Spleen (tissue), 11 donors: ENCODE results near the gene KDM2A. TPM values are rescaled to one million over a fixed set of nuclear protein-coding genes. Genes with fewer than 3 reads are reported as not detected.

Experiments used
- DNase-seq: peaks from one replicate; pipeline ENCODE4 v3.0.0-alpha.2; 2020
- H3K27ac ChIP-seq, 8 donors: fragments of 200-600 bp; sonication (generic) in 7 of 8; 1 replicate in 4 of 8; 2 replicates in 4 of 8; pipeline versions ENCODE4 v1.5.0 to v1.8.0; 2016 to 2021; ENCODE audit warnings: inconsistent platforms in 4 of 8, mild to moderate bottlenecking in 4 of 8, moderate library complexity in 1 of 8
- H3K27me3 ChIP-seq, 7 donors: fragments of 200-600 bp; sonication (generic) in 6 of 7; replicated peaks in 1 of 7; 1 replicate in 4 of 7; 2 replicates in 3 of 7; pipeline versions ENCODE4 v1.5.0 to v1.8.0; 2016 to 2021; ENCODE audit warnings: inconsistent platforms in 3 of 7, mild to moderate bottlenecking in 1 of 7
- H3K36me3 ChIP-seq, 6 donors: fragments of 200-600 bp; sonication (generic) in 5 of 6; 1 replicate in 4 of 6; 2 replicates in 2 of 6; pipeline versions ENCODE4 v1.5.0 to v1.8.0; 2016 to 2021; ENCODE audit warnings: inconsistent platforms in 2 of 6
- H3K4me1 ChIP-seq, 6 donors: fragments of 200-600 bp; sonication (generic) in 5 of 6; 1 replicate in 3 of 6; 2 replicates in 3 of 6; pipeline versions ENCODE4 v1.5.0 to v1.8.0; 2016 to 2021; ENCODE audit warnings: inconsistent platforms in 3 of 6
- H3K4me3 ChIP-seq, 8 donors: fragments of 200-600 bp; sonication (generic) in 7 of 8; 1 replicate in 4 of 8; 2 replicates in 4 of 8; pipeline versions ENCODE4 v1.5.0 to v1.8.0; 2016 to 2021; ENCODE audit warnings: inconsistent platforms in 4 of 8, mild to moderate bottlenecking in 4 of 8, moderate library complexity in 2 of 8
- H3K9me3 ChIP-seq, 8 donors: fragments of 200-600 bp; sonication (generic) in 7 of 8; 1 replicate in 4 of 8; 2 replicates in 4 of 8; pipeline versions ENCODE4 v1.5.0 to v1.8.0; 2016 to 2021; ENCODE audit warnings: inconsistent platforms in 4 of 8
- CTCF ChIP-seq, 11 experiments: fragments of 200-600 bp in 7 of 11; fragments of 450-650 bp in 4 of 11; sonication (generic) in 4 of 11; IDR thresholded peaks in 8 of 11; conservative IDR thresholded peaks in 3 of 11; 1 replicate in 7 of 11; 2 replicates in 4 of 11; pipeline versions ENCODE4 v1.4.0 to v1.8.0; 2016 to 2021; ENCODE audit warnings: antibody characterized with exemption in 11 of 11, inconsistent platforms in 4 of 11, mild to moderate bottlenecking in 1 of 11
- POLR2A ChIP-seq, 3 donors: fragments of 450-650 bp; IDR thresholded peaks; one replicate each; pipeline ENCODE4 v1.5.1; 2017; ENCODE audit warnings: antibody characterized with exemption in 3 of 3, mild to moderate bottlenecking in 1 of 3
- POLR2AphosphoS5 ChIP-seq, 3 donors: sonication (generic); formaldehyde crosslinking; IDR thresholded peaks; one replicate each; pipeline ENCODE4 v1.5.1; 2017; ENCODE audit warnings: antibody characterized with exemption in 3 of 3
- WGBS, 5 donors: extraction: QIAGEN DNeasy Blood & Tissue Kit in 3 of 5; methylation state at CpG; one replicate each; pipeline versions ENCODE4 v1.1.5 to v1.1.7; 2013 to 2018; 5-methylcytosine and 5-hydroxymethylcytosine counted together
- intact Hi-C: fragments of 100-400 bp; cut with DNase I; formaldehyde crosslinking; loops from one replicate; pipeline ENCODE4 v1.15.0; 2023; ENCODE audit warnings: low total_unique reads
- polyA plus RNA-seq, 3 donors: library from polyadenylated mRNA; stranded (reverse); fragments of 200-250 nt; gene quantifications; one replicate each; pipeline ENCODE4 v1.2.1, GENCODE V29; 2013
- total RNA-seq, 7 donors: library from RNA; depleted of rRNA in 3 of 7; stranded (reverse); fragments of >200 nt in 3 of 7; fragmentation: NEBNext Ultra II Directional in 4 of 7; extraction: Animal tissue kit (Norgen Biotek cat#: 25700) in 4 of 7; gene quantifications; one replicate each; pipeline versions ENCODE4 v1.1.0 to v1.2.1, GENCODE V29; 2016 to 2021
- donor health status: healthy with polysubstance abuse.
- donor health status: DM: no; HTN: no; CAD: no; lungs with moderate emphysema.
- donor health status: DM: no; HTN: no; CAD: no.
- donor health status: Bipolar disorder and iron deficiency.
- donor health status: healthy.
- donor health status: DM: no; HTN: no; CAD: no.
- donor health status: DM: yes; HTN: yes; CAD: no.

Gene KDM2A
- total and polyA plus RNA-seq, 10 donors = 18.5 to 149 (median 125) TPM

GRCh38 chr11:67117176-67117575 is 1.9 kb upstream of the KDM2A start:
- intact Hi-C loops = no loop called here
- no peak for DNase-seq
- 65 to 86% (median 76%) methylated on average over 7 of the region's 7 CpGs for WGBS, 5 donors
- no peaks in the 10 kb centered on the region for H3K27me3 ChIP-seq
- H3K4me1 ChIP-seq = peaks cover 10 to 64% (median 38%) of the 10 kb centered on the region in 6 donors
- no peaks in the 10 kb centered on the region for H3K9me3 ChIP-seq
- peak overlapping the region in 4 of 8 donors; percentile 67 to 93 (median 74) for H3K4me3 ChIP-seq
- peak overlapping the region; percentile 89 to 99 (median 98) for H3K27ac ChIP-seq
- H3K36me3 ChIP-seq = peaks cover 0 to 3% (median 0%) of the 10 kb centered on the region in 6 donors
- TF ChIP-seq POLR2AphosphoS5 (IDR thresholded peaks at IDR 0.05) (no peak), POLR2A (IDR thresholded peaks at IDR 0.05) (no peak), CTCF (IDR thresholded peaks at IDR 0.05 in 8 of 11, conservative IDR thresholded peaks at IDR 0.05 in 3 of 11) (no peak)

- 4 to 7% (median 6%) methylated on average over 25 to 65 of the region's 65 CpGs for WGBS, 5 donors
- no peak for TF ChIP-seq CTCF (IDR thresholded peaks at IDR 0.05 in 8 of 11, conservative IDR thresholded peaks at IDR 0.05 in 3 of 11)
- no peak for TF ChIP-seq POLR2A (IDR thresholded peaks at IDR 0.05)
- TF ChIP-seq POLR2AphosphoS5 (IDR thresholded peaks at IDR 0.05) = peak in 2 of 3 donors; percentile 36 to 50
- Histone ChIP-seq H3K9me3 (no peaks in the 10 kb centered on the region), H3K36me3 (peaks cover 0 to 8% (median 0%) of the 10 kb centered on the region in 6 donors), H3K4me1 (peaks cover 15 to 70% (median 44%) of the 10 kb centered on the region in 6 donors), H3K27ac (peak overlapping the region; percentile 89 to 99 (median 98)), H3K27me3 (no peaks in the 10 kb centered on the region), H3K4me3 (peak overlapping the region in 7 of 8 donors; percentile 52 to 93 (median 71))
- intact Hi-C loops = no loop called here
- peak; percentile 92 for DNase-seq
These were observed 1.3 kb upstream of the KDM2A start for GRCh38 chr11:67117672-67118180.

GRCh38 chr11:67118181-67118766 is 789 bp upstream of the KDM2A start:
- 0 to 1% (median 1%) methylated on average over 28 to 59 of the region's 59 CpGs; no CpG with 5 or more reads in 1 of the 5 donors for WGBS, 5 donors
- intact Hi-C loops = no loop called here
- H3K4me1 ChIP-seq = peaks cover 15 to 70% (median 47%) of the 10 kb centered on the region in 6 donors

More at GRCh38 chr11:67118181-67118766, 789 bp upstream of the KDM2A start:
- no peak for DNase-seq
- H3K27ac ChIP-seq = peak overlapping the region; percentile 89 to 99 (median 98)
- no peaks in the 10 kb centered on the region for H3K27me3 ChIP-seq
- peak overlapping the region; percentile 33 to 93 (median 69) for H3K4me3 ChIP-seq
- peaks cover 0 to 14% (median 0%) of the 10 kb centered on the region in 6 donors for H3K36me3 ChIP-seq
- H3K9me3 ChIP-seq = no peaks in the 10 kb centered on the region
- TF ChIP-seq POLR2AphosphoS5 (IDR thresholded peaks at IDR 0.05) (no peak), POLR2A (IDR thresholded peaks at IDR 0.05) (no peak), CTCF (IDR thresholded peaks at IDR 0.05 in 8 of 11, conservative IDR thresholded peaks at IDR 0.05 in 3 of 11) (no peak)
